Superior temporal gyrus (tissue), 1 donor: ENCODE data around the gene MSI2.

Source experiments
- DNase-seq: peaks from one replicate; pipeline ENCODE4 v3.0.0-alpha.2; 2016; ENCODE audit errors: extremely low spot score

MSI2 gene

GRCh38 chr17:57705921-57706695, 449.8 kb downstream of the MSI2 start:
- DNase-seq: no peak

- DNase-seq: no peak
These were observed 450.4 kb downstream of the MSI2 start for GRCh38 chr17:57706761-57707160.

- DNase-seq: peak; percentile 27
These were observed 451.6 kb downstream of the MSI2 start for GRCh38 chr17:57707892-57708291.

- DNase-seq: no peak
These were observed 452.1 kb downstream of the MSI2 start for GRCh38 chr17:57708410-57708809.

GRCh38 chr17:57713140-57713539, 456.8 kb downstream of the MSI2 start:
- no peak for DNase-seq

- no peak for DNase-seq
These were observed 458.4 kb downstream of the MSI2 start for GRCh38 chr17:57714665-57715180.

GRCh38 chr17:57715981-57716380, 459.7 kb downstream of the MSI2 start:
- no peak for DNase-seq

GRCh38 chr17:57718878-57719277, 462.6 kb downstream of the MSI2 start:
- DNase-seq: no peak

GRCh38 chr17:57720386-57721035, 464.2 kb downstream of the MSI2 start:
- DNase-seq: no peak

- DNase-seq: no peak
These were observed 465.8 kb downstream of the MSI2 start for GRCh38 chr17:57721967-57722703.

- no peak for DNase-seq
These were observed 466.4 kb downstream of the MSI2 start for GRCh38 chr17:57722704-57723043.

GRCh38 chr17:57723427-57724025, 467.2 kb downstream of the MSI2 start:
- no peak for DNase-seq

- no peak for DNase-seq
These were observed 467.9 kb downstream of the MSI2 start for GRCh38 chr17:57724026-57724728.

GRCh38 chr17:57724729-57725125, 468.4 kb downstream of the MSI2 start:
- no peak for DNase-seq

GRCh38 chr17:57726213-57726790, 470.0 kb downstream of the MSI2 start:
- DNase-seq: no peak

- no peak for DNase-seq
These were observed 470.5 kb downstream of the MSI2 start for GRCh38 chr17:57726838-57727237.

- DNase-seq: no peak
These were observed 471.4 kb downstream of the MSI2 start for GRCh38 chr17:57727630-57728175.

- no peak for DNase-seq
These were observed 473.8 kb downstream of the MSI2 start for GRCh38 chr17:57730026-57730701.

- no peak for DNase-seq
These were observed 475.7 kb downstream of the MSI2 start for GRCh38 chr17:57732062-57732461.

GRCh38 chr17:57733085-57733484, 476.8 kb downstream of the MSI2 start:
- no peak for DNase-seq
